ENCODE results near the gene PKM. TPM values are rescaled to one million over a fixed set of nuclear protein-coding genes. Genes with fewer than 3 reads are reported as not detected.

PKM gene
- total and polyA plus RNA-seq, 9 of the 15 experiments (the other 6 are each of a cell fraction or from before 2014, with no cell fraction given) = 140 to 825 (median 383) TPM

GRCh38 chr15:72230197-72231065, 559 bp downstream of the PKM start (continued):
- 0 out of 4 replicates have a peak, but pooled peaks have one; percentile 9 to 25 for TF ChIP-seq KDM1A (IDR thresholded peaks at IDR 0.05)
- TF ChIP-seq GATA2 (CRISPR knock-in tag; IDR thresholded peaks at IDR 0.05) = no peak
- no peak for TF ChIP-seq ZNF766 (CRISPR knock-in tag; conservative IDR thresholded peaks at IDR 0.05)
- TF ChIP-seq POLR2AphosphoS5 (IDR thresholded peaks at IDR 0.05; ENCODE audit: control insufficient read depth, insufficient read depth, low read depth, low read length) = no peak
- TF ChIP-seq ZNF655 (CRISPR knock-in tag; IDR thresholded peaks at IDR 0.05) = no peak
- no peak for TF ChIP-seq TEAD2 (tag; IDR thresholded peaks at IDR 0.05)
- TF ChIP-seq TBP (optimal IDR thresholded peaks at IDR 0.05; ENCODE audit: low read depth, low read length) = no peak
- no peak for TF ChIP-seq ZFP36 (IDR thresholded peaks at IDR 0.05; ENCODE audit: low read depth, low read length, partially characterized antibody)
- no peak for TF ChIP-seq ZNF174 (CRISPR knock-in tag; IDR thresholded peaks at IDR 0.05)
- no peak for TF ChIP-seq ZNF133 (CRISPR knock-in tag; IDR thresholded peaks at IDR 0.05)
- no peak for TF ChIP-seq ZNF77 (CRISPR knock-in tag; IDR thresholded peaks at IDR 0.05)
- TF ChIP-seq SRSF3 (IDR thresholded peaks at IDR 0.05; ENCODE audit: insufficient read depth, low read length) = no peak
- no peak; the same call in 1 of the 2 replicates for TF ChIP-seq MYNN (IDR thresholded peaks at IDR 0.05)
- TF ChIP-seq MYNN (CRISPR knock-in tag; IDR thresholded peaks at IDR 0.05) = no peak
- peak; percentile 29; the same call in 1 of the 2 replicates for TF ChIP-seq ZBTB40 (IDR thresholded peaks at IDR 0.05)
- TF ChIP-seq ZBTB40 (CRISPR knock-in tag; IDR thresholded peaks at IDR 0.05) = no peak
- TF ChIP-seq KDM2B (CRISPR knock-in tag; IDR thresholded peaks at IDR 0.05) = no peak
- no peak for TF ChIP-seq ZNF384 (IDR thresholded peaks at IDR 0.05; ENCODE audit: low read depth, low read length)
- TF ChIP-seq NFXL1 (CRISPR knock-in tag; IDR thresholded peaks at IDR 0.05) = no peak
- TF ChIP-seq STAT5B (CRISPR knock-in tag; IDR thresholded peaks at IDR 0.05) = no peak
- no peak for TF ChIP-seq KLF16 (IDR thresholded peaks at IDR 0.05)
